GM12878 (cell line): ENCODE results near the gene OCRL. TPM values are rescaled to one million over a fixed set of nuclear protein-coding genes. Genes with fewer than 3 reads are reported as not detected.

Experiments used
- ATAC-seq: fragments of 200-7000 bp; cut with Tn5 transposase; 3 replicates; pipeline ENCODE4 v1.9.1; 2020; ENCODE audit warnings: mild to moderate bottlenecking, moderate library complexity
- BruUV-seq: library from RNA; stranded (reverse); fragments of 400-500 nt; replicated peaks from 2 replicates; lab custom pipeline; 2021; lab: Mats Ljungman, UMichigan
- CTCF ChIA-PET: fragments of 300-600 bp; sonication (Branson Sonifier 250); formaldehyde crosslinking; extraction: SDS; loops from one replicate; lab custom pipeline; 2021; ENCODE audit warnings: inconsistent platforms; lab: Yijun Ruan, JAX
- POLR2A ChIA-PET: fragments of 350-600 bp; formaldehyde crosslinking; extraction: SDS; loops from one replicate; lab custom pipeline; 2021; ENCODE audit warnings: inconsistent platforms; lab: Charles Lee
- RAD21 ChIA-PET: fragments of 300-600 bp; sonication (Branson Sonifier 250); formaldehyde crosslinking; loops from one replicate; lab custom pipeline; 2023; ENCODE audit warnings: antibody characterized with exemption; ENCODE audit not compliant: unreplicated experiment; lab: Charles Lee
- SMC1A ChIA-PET: fragments of 300-600 bp; sonication (Branson Sonifier 250); formaldehyde crosslinking; loops from one replicate; lab custom pipeline; 2023; ENCODE audit not compliant: unreplicated experiment, uncharacterized antibody; lab: Charles Lee
- DNase-seq: peaks from one replicate; pipeline ENCODE4 v3.0.0-alpha.2; 2011; ENCODE audit warnings: low read depth, low spot score
- FAIRE-seq: peaks from 3 replicates; lab custom pipeline; 2011; peaks lifted over from hg19 to GRCh38; lab: Jason Lieb, UNC
- H2AFZ ChIP-seq: 2 replicates; pipeline ENCODE4 v1.6.0; 2011; ENCODE audit warnings: low read depth, low read length, control low read depth; ENCODE audit not compliant: control insufficient read depth
- H3K27ac ChIP-seq: 2 replicates; pipeline ENCODE4 v1.5.1; 2011; ENCODE audit warnings: control low read depth; ENCODE audit not compliant: control insufficient read depth, insufficient read depth
- H3K27me3 ChIP-seq, 2 experiments: replicated peaks in 1 of 2; 2 replicates each; pipeline versions ENCODE4 v1.6.0 to v1.6.1; 2011; ENCODE audit warnings: low read length in 1 of 2; ENCODE audit not compliant: control insufficient read depth in 2 of 2, insufficient read depth in 2 of 2
- H3K36me3 ChIP-seq, 2 experiments: 2 replicates each; pipeline ENCODE4 v1.5.1; 2011; ENCODE audit warnings: low read length in 1 of 2; ENCODE audit not compliant: control insufficient read depth in 2 of 2, insufficient read depth in 2 of 2
- H3K4me1 ChIP-seq: 2 replicates; pipeline ENCODE4 v1.6.1; 2011; ENCODE audit warnings: mild to moderate bottlenecking, low read length, moderate library complexity, mixed read lengths; ENCODE audit not compliant: control insufficient read depth, insufficient read depth
- H3K4me2 ChIP-seq: 2 replicates; pipeline ENCODE4 v1.6.0; 2011; ENCODE audit warnings: control low read depth; ENCODE audit not compliant: control insufficient read depth, insufficient read depth
- H3K4me3 ChIP-seq: fragments of 200-600 bp; sonication (generic); 2 replicates; pipeline ENCODE4 v1.5.1; 2016
- H3K79me2 ChIP-seq: 2 replicates; pipeline ENCODE4 v1.6.0; 2011; ENCODE audit warnings: low read length; ENCODE audit not compliant: control insufficient read depth, insufficient read depth
- H3K9ac ChIP-seq: 2 replicates; pipeline ENCODE4 v1.8.0; 2011; ENCODE audit warnings: low read length, control low read depth, mixed read lengths; ENCODE audit not compliant: control insufficient read depth, insufficient read depth
- H3K9me3 ChIP-seq: replicated peaks from 3 replicates; pipeline ENCODE4 v1.5.1; 2011; ENCODE audit warnings: mild to moderate bottlenecking, low read length; ENCODE audit not compliant: control insufficient read depth, insufficient read depth
- H4K20me1 ChIP-seq: 2 replicates; pipeline ENCODE4 v1.6.0; 2011; ENCODE audit not compliant: control insufficient read depth, insufficient read depth
- ATF2 ChIP-seq: IDR thresholded peaks from 2 replicates; pipeline ENCODE4 v1.6.1; 2012; ENCODE audit warnings: low read length, inconsistent platforms
- CTCF ChIP-seq, 3 experiments: IDR thresholded peaks in 2 of 3; conservative IDR thresholded peaks in 1 of 3; 2 replicates each; pipeline ENCODE4 v1.5.1; 2011; ENCODE audit warnings: low read depth in 3 of 3, low read length in 3 of 3, mild to moderate bottlenecking in 3 of 3, control low read depth in 2 of 3, moderate library complexity in 2 of 3, inconsistent platforms in 1 of 3, mixed read lengths in 1 of 3; ENCODE audit not compliant: control insufficient read depth in 2 of 3, insufficient read depth in 1 of 3; ENCODE audit errors: extremely low read depth in 1 of 3
- EGR1 ChIP-seq, 2 experiments: IDR thresholded peaks; 1 replicate in 1 of 2; 2 replicates in 1 of 2; pipeline ENCODE4 v1.6.1; 2011 to 2012; ENCODE audit warnings: low read depth in 2 of 2, low read length in 2 of 2, borderline replicate concordance in 1 of 2, mild to moderate bottlenecking in 1 of 2, moderate library complexity in 1 of 2
- RAD21 ChIP-seq: IDR thresholded peaks from 2 replicates; pipeline ENCODE4 v1.6.1; 2011; ENCODE audit warnings: mild to moderate bottlenecking, low read depth, low read length, moderate library complexity; ENCODE audit not compliant: insufficient read depth
- SMC3 ChIP-seq: IDR thresholded peaks from 2 replicates; pipeline ENCODE4 v1.6.1; 2011; ENCODE audit warnings: low read length, improper control_type of control experiment, borderline replicate concordance
- TCF3 ChIP-seq: IDR thresholded peaks from 2 replicates; pipeline ENCODE4 v1.6.1; 2012; ENCODE audit warnings: low read depth, mild to moderate bottlenecking, low read length, borderline replicate concordance; ENCODE audit not compliant: insufficient read depth
- ZNF207 ChIP-seq: fragments of 450-650 bp; IDR thresholded peaks from 2 replicates; pipeline ENCODE4 v1.6.1; 2014; ENCODE audit warnings: antibody characterized with exemption, mild to moderate bottlenecking, borderline replicate concordance
- WGBS: methylation state at CpG from one replicate; pipeline ENCODE4 v1.1.6; 2016; ENCODE audit warnings: low lambda C conversion rate; ENCODE audit not compliant: insufficient replicate concordance, insufficient coverage; ENCODE audit errors: missing lambda C conversion rate; 5-methylcytosine and 5-hydroxymethylcytosine counted together
- in situ Hi-C: fragments of 300-500 bp; cut with MboI; formaldehyde crosslinking; loops from 9 replicates; pipeline ENCODE4 v1.14.3; 2018; ENCODE audit warnings: mixed read lengths
- intact Hi-C: fragments of 100-400 bp; cut with micrococcal nuclease; formaldehyde crosslinking; loops from one replicate; pipeline ENCODE4 v1.14.2; 2022; ENCODE audit not compliant: unreplicated experiment
- polyA plus RNA-seq, 11 experiments: library from polyadenylated mRNA; depleted of rRNA in 4 of 11; unstranded in 6 of 11; stranded (reverse) in 5 of 11; fragments of >200 nt; fragmentation: Nextera tagmentation in 4 of 11; fragmentation: Illumina TruSeq in 1 of 11; extraction: Ambion mirVana in 4 of 11; extraction: Trizol in 1 of 11; gene quantifications; 1 replicate in 1 of 11; 2 replicates in 10 of 11; pipeline versions ENCODE4 v1.2.1 to v1.2.3, GENCODE V29; 2011 to 2016; ENCODE audit warnings: inconsistent platforms in 2 of 11, missing spikeins in 2 of 11, low read depth in 1 of 11
- total RNA-seq, 4 experiments: library from RNA; depleted of rRNA in 3 of 4; stranded (reverse); fragments of >200 nt in 3 of 4; fragmentation: Illumina TruSeq in 1 of 4; extraction: Trizol in 1 of 4; gene quantifications; 2 replicates each; pipeline versions ENCODE4 v1.2.1 to v1.2.3, GENCODE V29; 2013 to 2021
- TF ChIP-seq, protein P1 (sequence below): fragments of 450-650 bp; formaldehyde crosslinking; IDR thresholded peaks from 2 replicates; pipeline ENCODE4 v1.5.0; 2022; ENCODE audit warnings: mild to moderate bottlenecking, missing genetic modification characterization

OCRL gene
- total and polyA plus RNA-seq, 10 of the 15 experiments (the other 5 are each of a cell fraction or from before 2014, with no cell fraction given), result 0.53 to 4.4 (median 2.3) TPM

DNA sequence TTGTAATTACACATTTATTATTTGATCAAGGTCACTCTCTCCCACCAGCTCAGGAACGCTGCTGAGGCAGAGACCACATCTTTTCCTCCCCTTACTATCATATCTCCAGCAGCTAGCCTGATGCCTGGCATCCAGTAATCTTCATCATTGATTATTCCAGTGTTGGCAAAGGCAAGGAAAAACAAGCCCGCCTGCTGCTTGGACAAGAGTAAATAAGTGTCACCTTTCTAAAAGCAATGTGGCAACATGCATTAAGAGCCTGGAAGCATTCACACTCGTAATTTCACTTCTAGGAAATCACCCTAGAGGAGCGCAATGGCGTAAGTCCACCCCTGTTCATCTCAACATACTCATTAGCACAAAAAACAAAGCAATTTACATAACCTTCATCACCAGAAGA lies 59.9 kb downstream of the OCRL start:
- H3K9me3 ChIP-seq, result no peaks in the 10 kb centered on the region
- no peaks in the 10 kb centered on the region for H4K20me1 ChIP-seq
- POLR2A ChIA-PET, result no interaction called here
- no peak for FAIRE-seq
- intact Hi-C loops, result loop anchor here (10.0 kb wide), 1 partner anchor 1315 kb away; no protein-coding TSS in a partner anchor
- no peaks in the 10 kb centered on the region for H3K36me3 ChIP-seq
- BruUV-seq, result no TSS peak
- DNase-seq, result no peak
- no peak overlapping the region for H3K4me3 ChIP-seq
- no peak for ATAC-seq
- H3K27ac ChIP-seq, result no peak overlapping the region
- H3K4me1 ChIP-seq, result peaks cover 4% of the 10 kb centered on the region
- no peak overlapping the region for H3K9ac ChIP-seq
- H3K79me2 ChIP-seq, result no peaks in the 10 kb centered on the region
- H3K4me2 ChIP-seq, result no peak overlapping the region
- CTCF ChIA-PET, result interaction anchor here (0.6 to 1.2 kb wide), 3 partner anchors 11 to 101 kb away, joined by 3 read pairs; no protein-coding TSS in a partner anchor
- SMC1A ChIA-PET, result interaction anchor here (0.6 kb wide), 1 partner anchor 14 kb away, joined by 3 read pairs; no protein-coding TSS in a partner anchor
- TF ChIP-seq TCF3 (no peak), EGR1 (IDR thresholded peaks at IDR 0.05; ENCODE audit: borderline replicate concordance in 1 of 2, low read depth in 2 of 2, low read length in 2 of 2) (no peak), ATF2 (no peak)
- H2AFZ ChIP-seq, result no peak overlapping the region
- H3K27me3 ChIP-seq, result no peaks in the 10 kb centered on the region; a peak in 1 of 4 replicates
- 33% methylated on average over 5 of the region's 5 CpGs for WGBS
- in situ Hi-C loops, result loop anchor here (10.0 to 25.0 kb wide), 3 partner anchors 462 to 1315 kb away; no protein-coding TSS in a partner anchor
- RAD21 ChIA-PET, result no interaction called here

- H3K4me3 ChIP-seq, result no peak overlapping the region
- no peaks in the 10 kb centered on the region for H3K36me3 ChIP-seq
- no peaks in the 10 kb centered on the region for H3K9me3 ChIP-seq
- RAD21 ChIA-PET, result interaction anchor here (0.7 to 1.3 kb wide), 3 partner anchors 305 to 460 kb away, joined by 3 to 4 read pairs (median 4); partner anchors contain the start of gene UTP14A
- SMC1A ChIA-PET, result interaction anchor here (0.9 to 1.9 kb wide), 3 partner anchors 11 to 243 kb away, joined by 3 to 4 read pairs (median 3); partner anchors contain the start of gene ZDHHC9
- ATAC-seq (peak; percentile 63), DNase-seq (no peak), FAIRE-seq (no peak)
- peaks cover 5% of the 10 kb centered on the region for H3K4me1 ChIP-seq
- H2AFZ ChIP-seq, result no peak overlapping the region
- H3K27me3 ChIP-seq, result no peaks in the 10 kb centered on the region; a peak in 1 of 4 replicates
- in situ Hi-C loops (loop anchor here (10.0 to 25.0 kb wide), 3 partner anchors 461 to 1314 kb away; no protein-coding TSS in a partner anchor), intact Hi-C loops (loop anchor here (10.0 kb wide), 1 partner anchor 1314 kb away; no protein-coding TSS in a partner anchor)
- no peaks in the 10 kb centered on the region for H3K79me2 ChIP-seq
- H3K4me2 ChIP-seq, result no peak overlapping the region
- no peaks in the 10 kb centered on the region for H4K20me1 ChIP-seq
- POLR2A ChIA-PET, result no interaction called here
- TF ChIP-seq ZNF207 (no peak), SMC3 (peak; percentile 34; the same call in 1 of the 2 replicates), CTCF (IDR thresholded peaks at IDR 0.05 in 2 of 3, conservative IDR thresholded peaks at IDR 0.05 in 1 of 3; ENCODE audit: control insufficient read depth in 2 of 3, extremely low read depth in 1 of 3, insufficient read depth in 1 of 3, low read depth in 3 of 3, low read length in 3 of 3) (peak; percentile 66 to 68 (median 67)), RAD21 (peak; percentile 54)
- TF ChIP-seq, protein P1, sequence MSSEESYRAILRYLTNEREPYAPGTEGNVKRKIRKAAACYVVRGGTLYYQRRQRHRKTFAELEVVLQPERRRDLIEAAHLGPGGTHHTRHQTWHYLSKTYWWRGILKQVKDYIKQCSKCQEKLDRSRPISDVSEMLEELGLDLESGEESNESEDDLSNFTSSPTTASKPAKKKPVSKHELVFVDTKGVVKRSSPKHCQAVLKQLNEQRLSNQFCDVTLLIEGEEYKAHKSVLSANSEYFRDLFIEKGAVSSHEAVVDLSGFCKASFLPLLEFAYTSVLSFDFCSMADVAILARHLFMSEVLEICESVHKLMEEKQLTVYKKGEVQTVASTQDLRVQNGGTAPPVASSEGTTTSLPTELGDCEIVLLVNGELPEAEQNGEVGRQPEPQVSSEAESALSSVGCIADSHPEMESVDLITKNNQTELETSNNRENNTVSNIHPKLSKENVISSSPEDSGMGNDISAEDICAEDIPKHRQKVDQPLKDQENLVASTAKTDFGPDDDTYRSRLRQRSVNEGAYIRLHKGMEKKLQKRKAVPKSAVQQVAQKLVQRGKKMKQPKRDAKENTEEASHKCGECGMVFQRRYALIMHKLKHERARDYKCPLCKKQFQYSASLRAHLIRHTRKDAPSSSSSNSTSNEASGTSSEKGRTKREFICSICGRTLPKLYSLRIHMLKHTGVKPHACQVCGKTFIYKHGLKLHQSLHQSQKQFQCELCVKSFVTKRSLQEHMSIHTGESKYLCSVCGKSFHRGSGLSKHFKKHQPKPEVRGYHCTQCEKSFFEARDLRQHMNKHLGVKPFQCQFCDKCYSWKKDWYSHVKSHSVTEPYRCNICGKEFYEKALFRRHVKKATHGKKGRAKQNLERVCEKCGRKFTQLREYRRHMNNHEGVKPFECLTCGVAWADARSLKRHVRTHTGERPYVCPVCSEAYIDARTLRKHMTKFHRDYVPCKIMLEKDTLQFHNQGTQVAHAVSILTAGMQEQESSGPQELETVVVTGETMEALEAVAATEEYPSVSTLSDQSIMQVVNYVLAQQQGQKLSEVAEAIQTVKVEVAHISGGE (CRISPR knock-in tag), result no peak
- no TSS peak for BruUV-seq
- 36% methylated on average over 11 of the region's 11 CpGs for WGBS
- CTCF ChIA-PET, result interaction anchor here (0.8 to 1.3 kb wide), 11 partner anchors 8 to 460 kb away, joined by 3 to 8 read pairs (median 3); partner anchors contain the start of gene UTP14A
- H3K27ac ChIP-seq, result no peak overlapping the region
- no peak overlapping the region for H3K9ac ChIP-seq
Measured at GRCh38 chrX:129600981-129601424, 60.9 kb downstream of the OCRL start.
